Peyer's patch (tissue), 4 donors: ENCODE measurements around the gene TMEM222.

Experiments
- CTCF ChIP-seq, 6 experiments: fragments of 450-650 bp in 4 of 6; fragments of 200-600 bp in 2 of 6; sonication (generic) in 1 of 6; IDR thresholded peaks; one replicate each; pipeline ENCODE4 v1.5.1; 2017 to 2019; ENCODE audit warnings: antibody characterized with exemption in 6 of 6, mild to moderate bottlenecking in 3 of 6, moderate library complexity in 1 of 6
- POLR2A ChIP-seq, 2 donors: fragments of 450-650 bp; IDR thresholded peaks; one replicate each; pipeline ENCODE4 v1.5.1; 2017; ENCODE audit warnings: antibody characterized with exemption in 2 of 2, mild to moderate bottlenecking in 2 of 2, moderate library complexity in 2 of 2

GRCh38 chr1:27342778-27343638 is 21.0 kb downstream of the TMEM222 start:
- TF ChIP-seq CTCF (IDR thresholded peaks at IDR 0.05) (no peak), POLR2A (IDR thresholded peaks at IDR 0.05) (no peak)
